Left kidney (tissue), 2 donors: ENCODE data around the gene VSNL1. TPM values are rescaled to one million over a fixed set of nuclear protein-coding genes. Genes with fewer than 3 reads are reported as not detected.

Experiments
- DNase-seq: peaks from one replicate; pipeline ENCODE4 v3.0.0-alpha.2; 2013
- polyA plus RNA-seq: library from polyadenylated mRNA; unstranded; fragments of 120-200 nt; gene quantifications from one replicate; pipeline ENCODE4 v1.2.1, GENCODE V29; 2013; ENCODE audit not compliant: insufficient read length

The VSNL1 gene
- polyA plus RNA-seq, 1 donor, result 4.4 TPM

- peak; percentile 79 for DNase-seq
Observed at GRCh38 chr2:17646081-17646554, 105.6 kb downstream of the VSNL1 start.

- DNase-seq, result no peak
Observed at GRCh38 chr2:17646838-17647701, 106.6 kb downstream of the VSNL1 start.

GRCh38 chr2:17648581-17648980 is 108.1 kb downstream of the VSNL1 start:
- no peak for DNase-seq

GRCh38 chr2:17649026-17649425 is 108.5 kb downstream of the VSNL1 start:
- DNase-seq, result no peak

GRCh38 chr2:17652681-17653394 is 112.3 kb downstream of the VSNL1 start:
- DNase-seq, result no peak

- DNase-seq, result no peak
Observed at GRCh38 chr2:17657759-17658158, 117.3 kb downstream of the VSNL1 start.

- DNase-seq, result no peak
Observed at GRCh38 chr2:17658251-17658843, 117.9 kb downstream of the VSNL1 start.

- DNase-seq, result no peak
Observed at GRCh38 chr2:17660219-17660618, 119.7 kb downstream of the VSNL1 start.

- DNase-seq, result no peak
Observed at GRCh38 chr2:17661460-17661859, 121.0 kb downstream of the VSNL1 start.

- no peak for DNase-seq
Observed at GRCh38 chr2:17662723-17663122, 122.2 kb downstream of the VSNL1 start.

- DNase-seq, result no peak
Observed at GRCh38 chr2:17664534-17664933, 124.0 kb downstream of the VSNL1 start.

- no peak for DNase-seq
Observed at GRCh38 chr2:17667898-17668297, 127.4 kb downstream of the VSNL1 start.

GRCh38 chr2:17672583-17673317 is 132.3 kb downstream of the VSNL1 start:
- no peak for DNase-seq

- no peak for DNase-seq
Observed at GRCh38 chr2:17674817-17675216, 134.3 kb downstream of the VSNL1 start.

GRCh38 chr2:17680119-17680518 is 139.6 kb downstream of the VSNL1 start:
- DNase-seq, result no peak

- DNase-seq, result no peak
Observed at GRCh38 chr2:17682098-17682857, 141.8 kb downstream of the VSNL1 start.

GRCh38 chr2:17683981-17684380 is 143.5 kb downstream of the VSNL1 start:
- DNase-seq, result no peak

- no peak for DNase-seq
Observed at GRCh38 chr2:17688600-17688999, 148.1 kb downstream of the VSNL1 start.

GRCh38 chr2:17689010-17689409 is 148.5 kb downstream of the VSNL1 start:
- no peak for DNase-seq

GRCh38 chr2:17690776-17691175 is 150.3 kb downstream of the VSNL1 start:
- DNase-seq, result no peak
